SKM-1 (cell line): ENCODE data around the gene D2HGDH.

Experiments used
- DNase-seq: peaks from one replicate; lab custom pipeline; 2025; ENCODE audit not compliant: unreplicated experiment; lab: John Stamatoyannopoulos, UW

Gene D2HGDH

DNA sequence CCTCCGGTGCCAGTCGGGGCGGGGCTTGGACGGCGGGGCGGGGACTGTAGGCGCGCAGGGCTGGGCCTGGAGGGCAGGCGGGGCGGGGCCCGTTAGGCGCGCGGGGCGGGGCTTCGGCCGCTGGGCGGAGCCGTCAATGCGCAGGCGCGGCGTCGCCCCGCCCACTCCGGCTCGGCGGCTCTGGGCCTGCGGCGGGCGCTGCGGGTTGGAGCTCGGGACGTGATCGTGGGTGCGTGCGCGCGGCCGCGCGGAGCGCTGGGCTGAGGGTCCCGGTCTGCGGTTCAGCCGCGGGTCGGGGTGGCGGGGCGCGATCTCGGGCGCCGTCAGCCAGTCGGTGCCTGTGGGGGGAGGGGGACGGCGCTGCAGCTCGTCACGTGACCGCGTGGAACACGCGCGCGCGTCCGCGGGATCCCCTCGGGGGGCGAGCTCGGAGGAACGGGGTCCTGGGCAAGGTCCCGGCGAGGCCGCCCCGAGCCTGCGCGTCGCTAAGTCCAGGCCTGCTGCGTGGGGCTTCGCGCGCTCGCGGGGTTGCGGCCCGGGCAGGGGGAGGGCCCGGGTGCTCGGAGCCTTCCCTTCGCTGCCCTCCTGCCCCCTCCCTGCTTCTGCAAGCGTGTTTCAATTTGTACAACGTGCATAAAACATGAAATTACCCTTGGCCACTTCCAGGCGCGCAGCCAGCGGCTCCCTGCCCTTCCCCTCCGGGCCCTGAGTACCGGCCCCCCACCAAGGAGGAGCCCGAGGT, at the start of gene D2HGDH:
Gene D2HGDH (plus strand): TSS at position 164 of the 742 bp plus-strand sequence. CDS start 595 bp downstream, outside the sequence.
- peak; percentile 24 for DNase-seq

DNA sequence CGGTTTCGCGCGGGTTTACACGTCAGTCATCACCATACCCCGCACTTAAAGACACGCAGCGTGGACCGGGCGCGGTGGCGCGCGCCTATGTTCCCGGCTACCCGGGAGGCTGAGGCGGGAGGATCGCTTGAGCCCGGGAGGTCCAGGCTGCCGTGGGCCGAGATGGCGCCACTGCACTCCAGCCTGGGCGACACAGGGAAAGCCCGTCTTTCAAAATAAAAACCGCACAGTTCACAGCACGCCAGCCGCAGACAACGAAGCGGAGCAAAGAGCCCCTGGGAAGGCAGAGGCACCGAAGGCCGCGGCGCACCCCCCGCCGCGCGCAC, 48.1 kb upstream of the D2HGDH start:
- DNase-seq = no peak

GRCh38 chr2:241686650-241687425, 47.6 kb upstream of the D2HGDH start, which contains the start of gene DTYMK:
TSS of gene DTYMK (minus strand) at chr2:241686815. CDS start at chr2:241686783, 32 bp downstream.
- peak; percentile 86 for DNase-seq

- DNase-seq = no peak
These were observed 45.1 kb upstream of the D2HGDH start for GRCh38 chr2:241689306-241689705.

GRCh38 chr2:241690202-241690717, 44.2 kb upstream of the D2HGDH start:
- DNase-seq = no peak

- DNase-seq = no peak
These were observed 42.0 kb upstream of the D2HGDH start for GRCh38 chr2:241692448-241692847.

DNA sequence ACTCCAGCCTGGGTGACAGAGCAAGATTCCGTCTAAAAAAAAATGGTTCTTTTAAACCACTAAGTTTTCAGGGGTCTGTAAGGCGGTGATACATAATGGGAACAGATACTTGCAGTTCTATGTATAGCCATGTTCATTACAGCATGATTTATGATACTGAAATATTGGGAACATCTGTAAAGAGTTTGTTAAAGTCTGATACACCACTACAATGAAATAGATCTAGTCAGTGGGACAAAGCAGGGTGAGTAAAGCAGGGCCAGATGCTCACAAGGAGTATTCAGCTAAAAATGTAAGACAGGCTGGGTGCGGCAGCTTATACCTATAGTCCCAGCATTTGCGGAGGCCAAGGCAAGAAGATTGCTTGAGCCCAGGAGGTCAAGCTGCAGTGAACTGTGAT, 38.8 kb upstream of the D2HGDH start:
- DNase-seq = no peak

DNA sequence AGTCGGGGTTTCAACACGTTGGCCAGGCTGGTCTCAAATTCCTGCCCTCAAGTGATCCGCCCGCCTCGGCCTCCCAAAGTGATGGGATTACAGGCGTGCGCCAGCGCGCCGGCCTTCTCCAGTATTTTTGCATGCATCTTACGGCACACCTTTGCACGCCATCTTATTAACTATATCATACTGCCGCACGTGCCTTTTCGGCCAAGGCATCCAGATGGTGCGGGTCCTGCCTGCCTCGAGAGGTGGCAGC, 33.4 kb upstream of the D2HGDH start:
- DNase-seq = no peak

- DNase-seq = peak; percentile 79
These were observed 32.9 kb upstream of the D2HGDH start, which contains the start of gene ING5 for GRCh38 chr2:241701399-241702154. TSS of gene ING5 (plus strand) at chr2:241702039. CDS start at chr2:241702066, 27 bp downstream.

GRCh38 chr2:241702155-241703031, 32.0 kb upstream of the D2HGDH start:
- peak; percentile 47 for DNase-seq

GRCh38 chr2:241703032-241703604, 31.3 kb upstream of the D2HGDH start:
- no peak for DNase-seq

DNA sequence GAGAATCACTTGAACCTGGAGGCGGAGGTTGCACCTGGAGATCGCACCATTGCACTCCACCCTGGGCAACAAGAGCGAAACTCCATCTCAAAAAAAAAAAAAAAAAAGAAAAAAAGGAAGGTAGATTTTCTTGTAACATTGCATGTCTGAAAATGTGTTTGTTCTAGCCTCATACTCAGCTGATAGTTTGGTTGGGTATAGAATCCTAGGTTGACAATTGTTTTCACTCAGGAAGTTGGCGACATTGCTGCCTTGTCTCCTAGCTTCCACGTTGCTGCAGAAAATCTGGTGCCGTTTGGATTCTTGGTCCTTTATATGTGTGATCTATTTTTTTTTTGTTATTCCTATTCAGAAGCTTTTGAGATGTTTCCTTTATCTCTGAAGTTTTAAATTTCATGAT, 27.9 kb upstream of the D2HGDH start:
- DNase-seq = no peak

DNA sequence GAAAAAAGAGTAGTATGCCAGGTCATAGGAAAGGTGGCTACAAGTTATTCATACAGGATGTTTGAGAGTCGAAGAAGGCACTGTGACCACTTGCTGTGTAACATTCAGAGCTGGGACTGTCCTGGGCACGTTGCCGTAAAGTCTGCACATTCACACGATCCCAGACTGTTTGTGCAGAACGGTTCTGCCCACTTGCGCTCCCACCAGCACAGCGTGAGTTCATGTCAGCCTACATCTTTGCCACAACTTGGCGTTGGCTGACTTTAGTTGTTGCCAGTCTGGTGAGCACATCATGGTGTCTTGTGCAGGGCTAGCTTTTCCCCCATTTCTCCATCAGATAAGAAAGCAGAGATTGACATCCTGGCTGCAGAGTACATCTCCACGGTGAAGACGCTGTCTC, 25.6 kb upstream of the D2HGDH start:
- no peak for DNase-seq

DNA sequence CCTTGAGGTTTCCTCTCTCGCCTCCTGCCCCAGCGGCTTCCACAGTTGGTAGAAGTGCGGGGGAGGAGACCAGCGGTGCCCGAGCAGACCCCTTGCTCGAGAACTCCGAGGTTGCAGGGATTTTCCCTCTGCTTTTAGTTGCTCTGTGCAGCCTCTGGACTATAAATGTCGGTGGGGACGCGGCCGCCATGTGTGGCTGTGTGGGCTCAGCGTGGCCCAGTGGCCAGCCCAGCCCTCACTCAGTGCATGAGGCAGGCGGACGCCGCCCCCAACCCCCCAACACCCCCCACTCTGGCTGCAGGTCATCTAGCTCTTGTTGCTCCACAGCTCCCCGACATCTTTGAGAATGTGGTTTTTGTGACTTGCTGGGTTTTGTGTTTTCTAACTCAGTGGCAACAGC, 15.3 kb upstream of the D2HGDH start:
- DNase-seq = no peak

- DNase-seq = no peak
These were observed 14.3 kb upstream of the D2HGDH start for GRCh38 chr2:241720099-241720498.

DNA sequence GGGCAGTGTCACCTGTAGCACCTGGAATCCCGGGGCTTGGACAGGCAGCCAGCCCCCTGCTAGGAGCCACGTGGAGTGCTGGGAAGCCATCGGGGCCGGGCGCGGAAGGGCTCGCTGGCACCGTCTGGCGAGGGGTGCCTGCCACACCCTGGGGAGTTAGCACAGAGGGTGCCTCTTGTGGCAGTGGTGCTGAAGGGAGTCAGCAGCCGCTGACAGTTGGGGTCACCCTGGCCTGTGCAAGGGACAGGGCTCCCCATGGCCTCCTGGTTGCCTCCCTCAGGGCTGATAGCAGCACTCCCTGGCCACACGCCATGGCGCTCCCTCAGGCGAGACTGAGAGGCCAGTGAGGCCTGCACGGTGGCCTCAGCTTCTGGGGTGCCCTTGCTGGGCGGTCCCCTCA, 13.9 kb upstream of the D2HGDH start:
- no peak for DNase-seq

GRCh38 chr2:241721852-241722251, 12.6 kb upstream of the D2HGDH start:
- no peak for DNase-seq

DNA sequence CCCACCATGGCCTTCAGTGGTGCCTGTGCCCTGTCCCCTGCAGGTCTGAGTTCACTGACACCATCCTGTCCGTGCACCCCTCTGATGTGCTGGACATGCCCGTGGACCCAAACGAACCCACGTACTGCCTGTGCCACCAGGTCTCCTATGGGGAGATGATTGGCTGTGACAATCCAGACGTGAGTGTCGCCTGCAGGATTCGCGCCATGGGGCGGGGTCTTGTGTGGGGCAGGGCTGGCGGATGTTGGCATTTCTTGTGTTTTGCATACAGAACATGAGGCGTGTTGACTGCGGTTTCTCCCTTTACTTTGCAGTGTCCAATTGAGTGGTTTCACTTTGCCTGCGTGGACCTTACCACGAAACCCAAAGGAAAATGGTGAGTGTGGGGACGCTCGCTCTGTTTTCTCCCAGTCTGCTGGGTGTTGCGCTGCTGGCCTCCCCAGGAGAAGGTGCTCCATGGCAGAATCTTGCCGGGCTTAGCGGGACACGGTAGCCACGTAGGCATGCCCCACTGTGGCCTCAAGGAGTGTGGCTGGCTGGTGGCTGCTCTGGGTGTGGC, 11.5 kb upstream of the D2HGDH start:
- no peak for DNase-seq

DNA sequence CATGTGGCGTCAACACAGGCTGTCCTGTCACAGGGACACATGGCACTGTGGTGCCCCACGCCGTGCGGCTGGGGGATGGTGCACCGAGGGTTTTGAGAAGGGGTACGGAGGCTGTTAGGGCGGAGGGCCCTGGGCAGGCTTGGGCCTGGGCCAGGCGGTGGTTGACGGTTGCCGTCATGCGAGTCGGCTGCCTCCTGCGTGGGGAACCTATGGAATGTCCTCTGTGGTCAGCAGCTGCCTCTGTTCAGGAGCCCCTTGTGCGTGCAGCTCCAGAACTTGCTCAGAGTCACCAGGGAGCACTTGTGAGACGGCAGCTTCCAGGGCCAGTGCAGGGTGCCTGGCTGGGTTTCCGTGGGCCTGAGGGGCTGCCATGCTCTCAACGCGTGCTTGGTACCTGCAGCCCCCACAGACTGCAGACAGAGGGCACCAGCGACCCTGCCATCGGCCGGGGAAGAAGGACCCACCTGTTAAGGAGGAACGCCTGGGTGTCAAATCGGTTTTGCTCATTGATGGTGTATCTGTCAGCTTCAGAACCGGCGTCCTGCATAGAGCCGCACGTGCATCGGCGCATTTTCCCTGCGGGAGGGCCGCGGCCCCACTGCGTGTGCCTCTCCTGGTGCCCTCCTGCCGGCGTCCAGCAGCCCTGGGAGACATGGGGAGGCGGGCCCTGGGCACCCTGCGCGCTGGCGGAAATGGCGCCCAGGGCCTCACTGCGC, 10.0 kb upstream of the D2HGDH start:
- DNase-seq = no peak
